ENCODE measurements around the gene MAML2.

Gene MAML2

GRCh38 chr11:96318399-96318798 is 24.6 kb downstream of the MAML2 start:
- DNase-seq (ENCODE audit: low read depth) = no peak

GRCh38 chr11:96317985-96318384 is 25.0 kb downstream of the MAML2 start:
- DNase-seq (ENCODE audit: low read depth) = no peak

GRCh38 chr11:96317571-96317970 is 25.4 kb downstream of the MAML2 start:
- DNase-seq (ENCODE audit: low read depth) = no peak

DNA sequence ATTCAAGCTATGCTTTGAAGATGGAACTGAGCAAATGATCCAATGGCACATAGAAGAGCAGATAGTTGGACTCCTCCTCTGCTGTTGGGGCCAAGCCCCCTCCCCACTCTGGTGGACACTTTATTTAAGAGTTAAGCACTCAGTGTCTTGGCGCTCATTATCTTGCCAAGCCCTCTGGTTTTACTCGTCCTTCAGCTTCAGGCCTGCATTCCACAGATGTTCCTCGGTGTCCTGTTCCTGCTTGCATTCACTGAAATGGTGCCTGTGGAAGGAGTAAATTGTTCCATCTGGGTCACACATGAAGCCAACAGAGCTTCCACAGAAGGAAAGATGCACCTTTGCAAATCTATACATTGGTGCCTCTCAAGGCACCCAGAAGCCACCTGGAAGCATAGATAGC is 26.1 kb downstream of the MAML2 start:
- DNase-seq (ENCODE audit: low read depth) = no peak

- no peak for DNase-seq (ENCODE audit: low read depth)
These were observed 27.5 kb downstream of the MAML2 start for GRCh38 chr11:96315476-96315875.

- DNase-seq (ENCODE audit: low read depth) = no peak
These were observed 28.5 kb downstream of the MAML2 start for GRCh38 chr11:96314326-96315020.

GRCh38 chr11:96313163-96313562 is 29.8 kb downstream of the MAML2 start:
- no peak for DNase-seq (ENCODE audit: low read depth)

GRCh38 chr11:96311120-96311568 is 31.9 kb downstream of the MAML2 start:
- peak; percentile 87 for DNase-seq (ENCODE audit: low read depth)

DNA sequence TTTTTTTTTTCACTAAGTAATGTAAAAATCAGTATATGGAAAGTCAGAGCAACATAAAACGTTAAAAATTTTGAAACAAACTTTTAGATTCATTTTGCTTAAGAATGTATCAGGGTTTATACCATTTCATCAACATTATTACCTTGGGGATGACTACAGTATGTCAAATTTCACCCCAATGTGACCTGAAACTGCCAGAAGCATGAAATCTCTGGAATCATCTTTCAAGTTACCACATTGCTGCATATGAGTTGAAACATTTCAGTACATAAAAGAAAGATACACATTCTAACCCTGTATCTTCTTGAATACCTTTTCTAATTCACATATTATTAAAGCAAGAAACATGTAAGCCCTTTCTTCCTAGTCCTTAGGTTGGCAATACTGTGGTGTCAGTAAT is 32.8 kb downstream of the MAML2 start:
- no peak for DNase-seq (ENCODE audit: low read depth)

DNA sequence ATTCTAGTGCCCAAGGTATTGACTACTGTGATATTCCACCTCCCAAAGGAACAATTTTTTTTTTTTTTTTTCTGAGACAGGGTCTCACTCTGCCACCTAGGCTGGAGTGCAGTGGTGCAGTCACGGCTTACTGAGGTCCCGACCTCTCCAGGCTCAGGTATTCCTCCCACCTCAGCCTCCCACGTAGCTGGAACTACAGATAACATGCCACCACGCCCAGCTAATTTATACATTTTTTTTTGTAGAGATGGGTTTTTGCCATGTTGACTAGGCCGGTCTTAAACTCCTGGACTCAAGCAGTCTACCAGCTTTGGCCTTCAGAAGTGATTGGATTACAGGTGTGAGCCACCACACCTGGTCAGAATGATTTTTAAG is 33.4 kb downstream of the MAML2 start:
- no peak for DNase-seq (ENCODE audit: low read depth)

- DNase-seq (ENCODE audit: low read depth) = no peak
These were observed 33.9 kb downstream of the MAML2 start for GRCh38 chr11:96309016-96309642.

DNA sequence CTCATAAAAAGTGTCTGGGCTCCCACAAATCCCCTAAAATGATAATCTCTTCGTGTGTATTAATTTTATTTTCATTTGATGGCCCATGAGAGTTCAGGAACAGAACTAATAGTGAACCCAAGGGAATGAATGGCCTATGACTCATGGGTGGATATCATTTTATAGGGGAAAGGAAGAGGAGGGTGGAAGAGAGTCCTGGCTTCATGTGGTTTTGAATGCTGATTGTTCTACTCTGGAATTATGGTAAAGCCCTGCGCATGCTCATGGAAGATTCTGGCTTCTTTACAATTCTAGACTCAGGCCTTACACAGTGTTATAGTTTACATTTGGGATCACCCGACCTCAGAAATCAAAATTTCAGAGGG is 35.2 kb downstream of the MAML2 start:
- peak; percentile 89 for DNase-seq (ENCODE audit: low read depth)

DNA sequence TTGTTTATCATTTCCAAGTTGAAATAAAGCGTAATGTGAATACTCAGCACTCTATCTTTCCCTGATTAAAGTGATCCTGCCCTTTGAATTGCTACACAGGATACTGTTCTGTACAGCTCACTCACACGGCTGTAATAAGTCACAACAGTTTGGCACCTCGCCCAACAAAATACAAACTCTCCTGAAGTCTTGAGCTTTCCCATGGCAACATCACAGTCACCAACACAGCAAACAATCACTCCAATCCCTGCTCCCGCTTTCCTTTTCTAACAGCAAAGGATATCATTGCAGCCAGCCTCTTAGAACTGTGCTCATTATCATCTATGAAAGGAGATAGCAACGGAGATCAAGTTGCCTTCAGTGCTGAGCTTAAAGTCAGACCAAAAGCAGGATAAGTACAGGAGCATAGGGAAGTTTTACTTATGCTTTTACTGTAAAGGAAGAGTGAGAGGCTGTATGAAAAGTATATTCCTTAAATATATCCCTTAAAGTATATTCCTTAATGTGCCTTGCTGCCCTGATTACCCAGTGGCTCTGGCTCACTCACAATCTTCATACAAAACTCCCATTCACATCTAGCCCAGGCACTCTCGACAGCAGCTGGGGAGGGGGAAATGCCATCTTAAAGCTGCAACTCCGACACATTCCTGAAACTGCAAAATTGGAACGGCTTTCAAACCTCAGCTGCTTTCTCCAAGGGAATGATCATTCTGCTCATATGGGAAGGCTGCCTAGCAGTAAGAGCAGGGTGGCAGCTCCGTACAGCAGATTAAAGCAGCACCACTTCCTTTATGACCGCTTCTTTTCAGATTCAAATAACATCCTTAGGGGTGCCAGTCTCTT is 35.8 kb downstream of the MAML2 start:
- peak; percentile 99 for DNase-seq (ENCODE audit: low read depth)

GRCh38 chr11:96306600-96306932 is 36.4 kb downstream of the MAML2 start:
- no peak for DNase-seq (ENCODE audit: low read depth)

GRCh38 chr11:96306071-96306470 is 36.9 kb downstream of the MAML2 start:
- DNase-seq (ENCODE audit: low read depth) = no peak

- no peak for DNase-seq (ENCODE audit: low read depth)
These were observed 39.0 kb downstream of the MAML2 start for GRCh38 chr11:96303980-96304379.

GRCh38 chr11:96303064-96303463 is 39.9 kb downstream of the MAML2 start:
- DNase-seq (ENCODE audit: low read depth) = no peak

DNA sequence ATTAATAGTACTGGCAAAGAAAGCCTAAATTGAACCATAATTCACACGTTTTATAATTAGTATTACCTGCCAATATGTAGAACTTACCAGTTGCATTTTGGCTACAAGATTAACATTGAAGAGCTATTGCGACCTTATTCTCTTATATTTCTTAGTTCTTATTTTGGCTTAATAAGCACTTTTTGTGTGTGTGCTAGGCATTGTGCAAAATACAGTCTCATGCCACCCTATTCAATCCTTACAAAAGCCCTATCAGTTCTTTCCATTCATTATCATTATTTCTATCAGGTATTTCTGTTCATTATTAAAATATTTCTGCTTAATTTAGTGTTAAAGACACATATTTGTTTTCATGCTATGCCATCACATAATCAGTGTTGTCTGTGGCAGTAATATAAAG is 41.2 kb downstream of the MAML2 start:
- no peak for DNase-seq (ENCODE audit: low read depth)

DNA sequence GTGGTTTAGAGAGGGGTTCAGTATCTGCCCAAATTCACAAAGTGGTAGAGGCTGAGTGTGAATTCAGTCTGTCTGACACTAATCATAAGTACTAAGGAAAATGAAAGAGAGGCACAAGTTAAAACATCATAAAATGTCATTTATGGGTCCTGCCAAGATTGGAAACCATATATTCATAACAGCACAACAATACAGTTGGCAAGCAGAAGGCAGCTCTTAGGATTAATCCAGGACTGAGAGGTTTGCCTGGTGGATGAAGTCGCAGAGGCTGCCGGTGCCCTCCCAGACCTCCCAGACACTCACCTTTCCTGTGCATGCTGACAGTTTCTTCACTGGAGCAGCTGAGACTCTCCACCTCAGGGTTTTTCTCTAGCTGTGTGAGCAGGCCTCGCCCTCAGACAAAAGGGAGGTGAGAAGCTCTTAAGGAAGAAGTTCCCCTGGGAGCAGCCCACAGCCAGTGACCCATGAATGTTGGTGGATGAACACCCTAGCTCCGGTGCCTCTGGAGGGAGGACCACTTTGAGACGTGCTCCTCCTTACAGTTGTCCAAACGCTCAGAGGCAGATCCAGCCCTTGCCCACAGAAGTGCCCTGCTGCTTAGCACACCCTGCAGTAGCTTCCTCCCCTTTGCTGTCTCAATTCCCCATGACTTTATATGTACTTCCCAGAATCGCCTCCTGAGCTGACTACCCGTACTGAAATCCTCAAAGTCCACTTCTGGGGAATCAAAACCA is 43.7 kb downstream of the MAML2 start:
- DNase-seq (ENCODE audit: low read depth) = no peak

DNA sequence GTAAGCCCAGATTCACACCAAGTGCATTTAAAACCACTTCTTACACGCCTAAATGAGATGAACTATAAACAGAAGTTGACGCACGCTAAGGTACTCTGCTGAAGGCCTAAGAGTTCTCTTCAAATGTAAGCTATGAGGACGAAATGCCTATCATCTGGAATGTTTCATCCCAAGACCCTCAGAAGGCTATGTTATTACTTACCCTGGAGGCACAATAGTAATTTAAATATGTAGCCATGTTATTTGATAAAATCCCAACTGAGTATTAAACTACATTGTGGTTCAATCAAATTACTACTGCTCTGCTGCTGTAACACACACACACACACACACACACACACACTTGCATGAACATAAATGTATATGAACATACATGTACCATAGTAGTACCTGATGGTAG is 47.6 kb downstream of the MAML2 start:
- no peak for DNase-seq (ENCODE audit: low read depth)

- no peak for DNase-seq (ENCODE audit: low read depth)
These were observed 48.7 kb downstream of the MAML2 start for GRCh38 chr11:96294289-96294688.

DNA sequence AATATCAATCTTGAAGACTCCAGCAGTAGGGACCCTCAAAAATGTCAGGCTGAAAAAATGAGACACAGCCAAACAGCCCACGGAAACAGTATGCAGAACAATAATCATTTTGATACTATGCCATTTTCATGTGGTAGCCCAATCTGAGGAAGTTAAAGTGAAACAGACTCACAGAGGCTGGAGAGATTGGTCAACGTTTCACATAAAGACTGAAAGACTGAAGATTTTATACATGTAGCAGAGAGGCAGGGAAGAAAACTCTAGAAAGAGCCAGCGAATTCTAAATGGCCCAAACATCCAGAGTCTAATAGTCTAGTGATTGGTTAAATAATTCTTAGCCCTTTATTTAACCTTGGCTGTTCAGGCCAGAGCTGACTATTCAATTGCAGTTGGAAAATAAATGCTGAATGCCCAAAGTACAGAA is 49.4 kb downstream of the MAML2 start:
- DNase-seq (ENCODE audit: low read depth) = no peak

- DNase-seq (ENCODE audit: low read depth) = no peak
These were observed 49.9 kb downstream of the MAML2 start for GRCh38 chr11:96293109-96293508.

Data from HS-27A (cell line).